Suprapubic skin (tissue), 4 donors: ENCODE data around the gene ECI1. TPM values are rescaled to one million over a fixed set of nuclear protein-coding genes. Genes with fewer than 3 reads are reported as not detected.
"Not testable (repeated sequence)": the region's sequence is repeated elsewhere in the genome, so short reads cannot be mapped to it uniquely, and the experiment has no call there.

ENCODE experiments used
- DNase-seq, 2 donors: peaks; one replicate each; pipeline ENCODE4 v3.0.0-alpha.2; 2019; ENCODE audit warnings: low spot score in 2 of 2
- H3K27ac ChIP-seq: fragments of 200-600 bp; sonication (generic); one replicate; pipeline ENCODE4 v1.5.1; 2019
- H3K27me3 ChIP-seq: fragments of 200-600 bp; sonication (generic); one replicate; pipeline ENCODE4 v1.5.1; 2019
- H3K36me3 ChIP-seq: fragments of 200-600 bp; sonication (generic); one replicate; pipeline ENCODE4 v1.5.1; 2019
- H3K4me1 ChIP-seq: fragments of 200-600 bp; sonication (generic); one replicate; pipeline ENCODE4 v1.5.1; 2019
- H3K4me3 ChIP-seq: fragments of 200-600 bp; sonication (generic); one replicate; pipeline ENCODE4 v1.5.1; 2019; ENCODE audit warnings: mild to moderate bottlenecking
- H3K9me3 ChIP-seq: fragments of 200-600 bp; sonication (generic); one replicate; pipeline ENCODE4 v1.5.1; 2019
- EP300 ChIP-seq: sonication (generic); formaldehyde crosslinking; IDR thresholded peaks from one replicate; pipeline ENCODE4 v1.6.1; 2017; ENCODE audit warnings: antibody characterized with exemption
- POLR2A ChIP-seq, 2 donors: fragments of 450-650 bp; IDR thresholded peaks; one replicate each; pipeline ENCODE4 v1.6.1; 2017; ENCODE audit warnings: antibody characterized with exemption in 2 of 2, mild to moderate bottlenecking in 2 of 2, moderate library complexity in 2 of 2
- POLR2AphosphoS5 ChIP-seq, 3 donors: sonication (generic); formaldehyde crosslinking; IDR thresholded peaks; one replicate each; pipeline ENCODE4 v1.6.1; 2017; ENCODE audit warnings: antibody characterized with exemption in 3 of 3
- WGBS: methylation state at CpG from one replicate; pipeline ENCODE4 v1.1.5; 2018; 5-methylcytosine and 5-hydroxymethylcytosine counted together
- total RNA-seq, 4 donors: library from RNA; depleted of rRNA; stranded (reverse); fragments of >200 nt; gene quantifications; one replicate each; pipeline ENCODE4 v1.1.0, GENCODE V29; 2016
- TF ChIP-seq, protein P1 (sequence below), 2 donors: fragments of 200-600 bp in 1 of 2; fragments of 450-650 bp in 1 of 2; sonication (generic) in 1 of 2; IDR thresholded peaks; one replicate each; pipeline ENCODE4 v1.5.1; 2016 to 2019; ENCODE audit warnings: antibody characterized with exemption in 2 of 2, mild to moderate bottlenecking in 1 of 2, moderate library complexity in 1 of 2

The ECI1 gene
- total RNA-seq, 4 donors from 2014 or later, result 28.4 to 65.3 (median 47.2) TPM

DNA sequence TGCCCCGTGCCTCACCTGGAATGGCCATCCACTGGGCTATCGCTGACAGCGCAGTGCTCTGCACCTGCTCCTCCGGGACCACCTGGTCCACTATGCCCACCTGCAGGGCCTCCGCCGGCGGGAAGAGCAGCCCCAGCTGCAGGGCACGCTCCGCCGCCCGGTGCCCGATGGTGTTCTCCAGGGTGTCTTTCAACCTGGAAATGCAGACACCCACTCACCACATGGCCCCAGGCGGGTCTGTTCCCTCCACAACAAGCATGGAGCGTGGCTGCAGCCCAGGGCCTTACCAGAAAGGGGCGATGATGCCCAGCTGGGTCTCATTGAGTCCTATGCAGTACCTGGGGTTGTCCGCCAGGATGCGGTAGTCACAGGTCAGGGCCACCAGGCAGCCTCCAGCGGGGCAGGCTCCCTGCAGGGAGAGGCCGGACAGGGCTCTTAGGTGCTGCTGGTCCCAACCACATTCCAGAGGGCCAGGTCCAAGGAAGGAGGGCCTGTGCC lies 8.3 kb downstream of the ECI1 start:
- Histone ChIP-seq H3K4me3 (no peak overlapping the region), H3K4me1 (peaks cover 9% of the 10 kb centered on the region), H3K27me3 (peaks cover under 1% of the 10 kb centered on the region), H3K27ac (no peak overlapping the region), H3K9me3 (no peaks in the 10 kb centered on the region), H3K36me3 (peaks cover 64% of the 10 kb centered on the region)
- WGBS, result 95% methylated on average over 11 of the region's 19 CpGs
- TF ChIP-seq, protein P1, sequence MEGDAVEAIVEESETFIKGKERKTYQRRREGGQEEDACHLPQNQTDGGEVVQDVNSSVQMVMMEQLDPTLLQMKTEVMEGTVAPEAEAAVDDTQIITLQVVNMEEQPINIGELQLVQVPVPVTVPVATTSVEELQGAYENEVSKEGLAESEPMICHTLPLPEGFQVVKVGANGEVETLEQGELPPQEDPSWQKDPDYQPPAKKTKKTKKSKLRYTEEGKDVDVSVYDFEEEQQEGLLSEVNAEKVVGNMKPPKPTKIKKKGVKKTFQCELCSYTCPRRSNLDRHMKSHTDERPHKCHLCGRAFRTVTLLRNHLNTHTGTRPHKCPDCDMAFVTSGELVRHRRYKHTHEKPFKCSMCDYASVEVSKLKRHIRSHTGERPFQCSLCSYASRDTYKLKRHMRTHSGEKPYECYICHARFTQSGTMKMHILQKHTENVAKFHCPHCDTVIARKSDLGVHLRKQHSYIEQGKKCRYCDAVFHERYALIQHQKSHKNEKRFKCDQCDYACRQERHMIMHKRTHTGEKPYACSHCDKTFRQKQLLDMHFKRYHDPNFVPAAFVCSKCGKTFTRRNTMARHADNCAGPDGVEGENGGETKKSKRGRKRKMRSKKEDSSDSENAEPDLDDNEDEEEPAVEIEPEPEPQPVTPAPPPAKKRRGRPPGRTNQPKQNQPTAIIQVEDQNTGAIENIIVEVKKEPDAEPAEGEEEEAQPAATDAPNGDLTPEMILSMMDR (IDR thresholded peaks at IDR 0.05), result no peak
- TF ChIP-seq EP300, result no peak
- no peak for TF ChIP-seq POLR2AphosphoS5 (IDR thresholded peaks at IDR 0.05)
- no peak for TF ChIP-seq POLR2A (IDR thresholded peaks at IDR 0.05)
- no peak for DNase-seq

DNA sequence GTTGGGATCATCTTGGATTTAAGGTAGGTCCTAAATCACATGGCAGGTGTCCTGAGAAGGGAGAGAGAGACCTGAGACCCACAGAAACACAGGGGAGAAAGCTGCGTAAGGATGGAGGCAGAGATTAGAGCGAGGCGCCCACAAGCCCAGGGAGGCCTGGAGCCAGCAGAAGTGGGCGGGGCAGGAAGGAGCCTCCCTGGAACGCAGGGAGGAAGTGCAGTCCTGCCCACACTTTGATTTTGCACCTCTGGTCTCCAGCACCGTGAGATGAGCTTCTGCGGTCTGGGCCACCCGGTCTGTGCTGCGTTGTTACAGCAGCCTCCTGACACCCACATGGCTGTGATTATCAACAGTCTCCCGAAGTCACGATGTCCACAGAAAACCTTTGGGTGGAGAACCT lies 8.8 kb downstream of the ECI1 start:
- peaks cover 14% of the 10 kb centered on the region for H3K4me1 ChIP-seq
- peaks cover 6% of the 10 kb centered on the region for H3K27me3 ChIP-seq
- H3K9me3 ChIP-seq, result no peaks in the 10 kb centered on the region
- H3K36me3 ChIP-seq, result peaks cover 64% of the 10 kb centered on the region
- TF ChIP-seq EP300 (no peak), POLR2A (IDR thresholded peaks at IDR 0.05) (no peak), POLR2AphosphoS5 (IDR thresholded peaks at IDR 0.05) (no peak)
- TF ChIP-seq, protein P1 (IDR thresholded peaks at IDR 0.05), result no peak
- 68% methylated on average over 11 of the region's 11 CpGs for WGBS
- no peak overlapping the region for H3K27ac ChIP-seq
- DNase-seq, result no peak
- no peak overlapping the region for H3K4me3 ChIP-seq

DNA sequence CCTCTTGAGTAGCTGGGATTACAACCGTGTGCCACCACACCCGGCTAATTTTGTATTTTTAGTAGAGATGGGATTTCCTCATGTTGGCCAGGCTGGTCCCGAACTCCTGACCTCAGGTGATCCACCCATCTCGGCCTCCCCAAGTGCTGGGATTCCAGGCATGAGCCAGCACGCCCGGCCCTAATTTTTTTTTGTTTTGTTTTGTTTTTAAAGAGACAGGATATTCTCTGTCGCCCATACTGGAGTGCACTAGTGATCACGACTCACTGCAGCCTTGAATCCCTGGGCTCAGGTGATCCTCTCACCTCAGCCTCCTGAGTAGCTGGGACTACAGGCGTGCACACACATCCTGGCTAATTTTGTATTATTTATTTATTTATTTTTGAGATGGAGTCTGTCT lies 11.1 kb downstream of the ECI1 start:
- not testable (repeated sequence) for DNase-seq, H3K4me3 ChIP-seq, H3K9me3 ChIP-seq, H3K27ac ChIP-seq
- peaks cover 19% of the 10 kb centered on the region for H3K27me3 ChIP-seq
- peaks cover 35% of the 10 kb centered on the region for H3K4me1 ChIP-seq
- 65% methylated on average over 9 of the region's 9 CpGs for WGBS
- H3K36me3 ChIP-seq, result peaks cover 53% of the 10 kb centered on the region

DNA sequence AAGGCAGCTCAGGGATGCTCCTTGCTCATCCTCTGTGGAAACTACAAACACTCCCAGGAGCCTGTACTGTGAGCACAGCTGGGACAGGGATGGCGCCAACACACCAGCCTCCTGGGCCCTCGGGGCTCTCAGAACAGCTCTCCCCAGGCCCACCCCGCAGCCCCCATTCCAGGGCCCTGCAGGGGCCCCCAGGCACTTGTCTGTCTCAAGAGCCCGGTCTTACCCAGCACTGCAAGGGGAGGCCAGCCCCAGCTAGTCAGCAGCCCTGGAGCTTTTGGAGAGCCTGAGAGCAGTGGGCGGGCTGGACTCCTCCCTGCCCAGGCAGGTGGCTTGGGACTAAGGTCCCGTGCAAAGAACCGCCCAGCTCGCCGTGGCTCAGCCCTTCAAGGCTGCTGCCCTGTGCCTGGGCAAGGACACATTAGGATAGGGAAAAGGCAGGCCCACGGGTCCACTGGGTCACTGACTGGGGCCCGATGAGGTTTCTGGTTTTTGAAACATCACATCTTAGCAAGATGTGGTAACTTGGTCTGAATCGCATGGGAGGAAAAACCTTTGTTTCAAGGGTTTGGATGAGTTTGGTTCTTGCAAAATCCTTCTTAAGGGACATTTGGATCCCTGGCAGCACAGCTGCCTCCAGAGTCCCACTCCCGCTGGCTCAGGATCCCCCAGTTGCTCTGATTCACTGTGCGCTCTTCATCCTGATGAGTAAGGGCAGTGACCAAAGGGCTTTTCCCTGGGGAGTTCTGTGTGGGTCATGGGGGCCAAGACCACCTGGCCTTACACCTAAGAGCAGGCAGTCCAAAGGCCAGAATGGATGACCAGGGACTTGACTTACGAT lies 12.3 kb downstream of the ECI1 start:
- TF ChIP-seq, protein P1 (IDR thresholded peaks at IDR 0.05), result no peak
- TF ChIP-seq POLR2AphosphoS5 (IDR thresholded peaks at IDR 0.05) (no peak), EP300 (no peak), POLR2A (IDR thresholded peaks at IDR 0.05) (no peak)

DNA sequence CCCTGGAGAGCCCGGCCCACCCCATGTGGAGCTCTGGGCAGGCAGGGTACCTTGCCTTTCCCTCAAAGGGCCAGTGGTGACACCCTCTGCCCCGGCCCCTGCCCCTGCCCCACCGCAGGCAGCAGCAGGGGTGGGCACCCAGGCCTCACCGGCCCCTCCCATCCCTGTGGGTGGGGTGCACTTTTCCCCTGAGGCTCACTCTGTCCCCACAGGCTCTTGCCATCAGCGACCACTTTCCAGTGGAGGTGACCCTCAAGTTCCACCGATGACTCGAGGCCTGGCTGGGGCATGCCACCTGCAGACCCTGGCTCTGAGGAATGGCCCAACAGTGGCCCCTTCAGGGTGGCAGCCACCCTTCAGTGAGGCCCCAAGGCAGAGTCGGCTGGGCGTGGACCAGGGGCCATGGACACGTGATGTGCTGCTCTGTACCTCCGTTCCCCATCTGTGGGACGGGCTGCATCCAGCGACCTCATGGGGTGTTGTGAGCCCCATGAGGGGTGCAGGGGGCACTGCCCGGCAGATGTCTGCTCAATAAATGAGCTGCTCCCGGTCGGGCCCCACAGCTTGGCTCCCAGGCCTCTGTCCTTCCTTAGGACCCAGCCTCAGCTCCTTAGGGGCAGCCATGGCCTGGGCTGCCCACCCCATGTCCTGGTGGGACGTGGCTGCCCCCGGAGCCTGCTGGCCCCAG lies 13.1 kb downstream of the ECI1 start:
- no peak for TF ChIP-seq POLR2AphosphoS5 (IDR thresholded peaks at IDR 0.05)
- TF ChIP-seq, protein P1 (IDR thresholded peaks at IDR 0.05), result no peak
- TF ChIP-seq POLR2A (IDR thresholded peaks at IDR 0.05), result no peak
- no peak for TF ChIP-seq EP300
- Histone ChIP-seq H3K27me3 (peaks cover 19% of the 10 kb centered on the region), H3K9me3 (no peaks in the 10 kb centered on the region), H3K27ac (no peak overlapping the region), H3K4me1 (peaks cover 35% of the 10 kb centered on the region), H3K4me3 (no peak overlapping the region), H3K36me3 (peaks cover 54% of the 10 kb centered on the region)
- 49% methylated on average over 7 of the region's 18 CpGs for WGBS
- peak in 1 of 2 donors; percentile 72 for DNase-seq

More for the DNA sequence above, 12.3 kb downstream of the ECI1 start:
- Histone ChIP-seq H3K27ac (no peak overlapping the region), H3K36me3 (peaks cover 54% of the 10 kb centered on the region), H3K9me3 (no peaks in the 10 kb centered on the region), H3K4me1 (peaks cover 35% of the 10 kb centered on the region), H3K4me3 (no peak overlapping the region), H3K27me3 (peaks cover 19% of the 10 kb centered on the region)
- DNase-seq, result no peak
- WGBS, result 80% methylated on average over 8 of the region's 15 CpGs
